ENCODE data around the gene AHCYL2. TPM values are rescaled to one million over a fixed set of nuclear protein-coding genes. Genes with fewer than 3 reads are reported as not detected.
"Not testable (repeated sequence)": the region's sequence is repeated elsewhere in the genome, so short reads cannot be mapped to it uniquely, and the experiment has no call there.

Gene AHCYL2
- total RNA-seq, 4 donors from 2014 or later, result 8.7 to 17.3 (median 14.2) TPM

- TF ChIP-seq POLR2AphosphoS5 (IDR thresholded peaks at IDR 0.05) (peak; percentile 15), POLR2A (IDR thresholded peaks at IDR 0.05) (no peak), EP300 (IDR thresholded peaks at IDR 0.05) (no peak), CTCF (IDR thresholded peaks at IDR 0.05) (no peak)
- H3K36me3 ChIP-seq, result peaks cover 0 to 8% of the 10 kb centered on the region in 2 donors
- WGBS, 2 donors (ENCODE audit: low coverage in 1 of 2), result 36 to 43% methylated on average over 1 to 2 of the region's 2 CpGs
- peaks cover 0 to 7% (median 0%) of the 10 kb centered on the region in 3 donors for H3K9me3 ChIP-seq
- no peaks in the 10 kb centered on the region for H3K27me3 ChIP-seq
- peak; percentile 63 for ATAC-seq
- H3K4me3 ChIP-seq, result no peak overlapping the region
- H3K27ac ChIP-seq, result peak overlapping the region; percentile 13 to 63 (median 24)
- peaks cover 0 to 15% (median 7%) of the 10 kb centered on the region in 3 donors for H3K4me1 ChIP-seq
Measured at GRCh38 chr7:129443612-129444011, 218.8 kb downstream of the AHCYL2 start.

GRCh38 chr7:129444776-129445175, 219.9 kb downstream of the AHCYL2 start:
- not testable (repeated sequence) for H3K27ac ChIP-seq, H3K27me3 ChIP-seq, H3K36me3 ChIP-seq, ATAC-seq, H3K4me3 ChIP-seq
- Histone ChIP-seq H3K9me3 (peaks cover 0 to 12% (median 0%) of the 10 kb centered on the region in 3 donors), H3K4me1 (peaks cover 0 to 15% (median 7%) of the 10 kb centered on the region in 3 donors)
- 87 to 91% methylated on average over 4 of the region's 5 CpGs for WGBS, 2 donors (ENCODE audit: low coverage in 1 of 2)

- H3K36me3 ChIP-seq, ATAC-seq, H3K4me3 ChIP-seq, H3K27ac ChIP-seq, H3K27me3 ChIP-seq: not testable (repeated sequence)
- Histone ChIP-seq H3K4me1 (peaks cover 0 to 15% (median 7%) of the 10 kb centered on the region in 3 donors), H3K9me3 (peaks cover 0 to 12% (median 0%) of the 10 kb centered on the region in 3 donors)
- 100% methylated on average over 1 of the region's 2 CpGs; no CpG with 5 or more reads in 1 of the 2 donors for WGBS, 2 donors (ENCODE audit: low coverage in 1 of 2)
Measured at GRCh38 chr7:129446925-129447324, 222.1 kb downstream of the AHCYL2 start.

- H3K27ac ChIP-seq, H3K27me3 ChIP-seq, H3K4me3 ChIP-seq, H3K36me3 ChIP-seq, ATAC-seq: not testable (repeated sequence)
- Histone ChIP-seq H3K9me3 (peaks cover 0 to 12% (median 0%) of the 10 kb centered on the region in 3 donors), H3K4me1 (peaks cover 0 to 15% (median 7%) of the 10 kb centered on the region in 3 donors)
- WGBS, 2 donors (ENCODE audit: low coverage in 1 of 2), result 96 to 100% methylated on average over 4 to 6 of the region's 6 CpGs
Measured at GRCh38 chr7:129447445-129447844, 222.6 kb downstream of the AHCYL2 start.

- WGBS, 2 donors (ENCODE audit: low coverage in 1 of 2), result 89 to 100% methylated on average over 2 of the region's 2 CpGs
- not testable (repeated sequence) for H3K27ac ChIP-seq, H3K36me3 ChIP-seq, ATAC-seq, H3K4me3 ChIP-seq, H3K27me3 ChIP-seq, H3K4me1 ChIP-seq
- peaks cover 0 to 12% (median 0%) of the 10 kb centered on the region in 3 donors for H3K9me3 ChIP-seq
Measured at GRCh38 chr7:129448608-129449007, 223.8 kb downstream of the AHCYL2 start.

- ATAC-seq, result no peak
- no peaks in the 10 kb centered on the region for H3K27me3 ChIP-seq
- no peak overlapping the region for H3K4me3 ChIP-seq
Measured at GRCh38 chr7:129450295-129450694, 225.5 kb downstream of the AHCYL2 start.

More at GRCh38 chr7:129450295-129450694, 225.5 kb downstream of the AHCYL2 start:
- no peak for TF ChIP-seq CTCF (IDR thresholded peaks at IDR 0.05)
- no peak for TF ChIP-seq EP300 (IDR thresholded peaks at IDR 0.05)
- no peak for TF ChIP-seq POLR2AphosphoS5 (IDR thresholded peaks at IDR 0.05)
- no peak for TF ChIP-seq POLR2A (IDR thresholded peaks at IDR 0.05)
- H3K27ac ChIP-seq, result no peak overlapping the region
- H3K4me1 ChIP-seq, result no peaks in the 10 kb centered on the region
- peaks cover 0 to 12% (median 0%) of the 10 kb centered on the region in 3 donors for H3K9me3 ChIP-seq
- peaks cover 0 to 8% of the 10 kb centered on the region in 2 donors for H3K36me3 ChIP-seq

Data from gastroesophageal sphincter (tissue), 4 donors.